ENCODE results near the gene ZBTB20.
A peak's percentile ranks its signal among the peaks of the same experiment; 100 is the strongest.

ZBTB20 gene

GRCh38 chr3:114558271-114558670 lies 588.8 kb downstream of the ZBTB20 start:
- no peak for DNase-seq

GRCh38 chr3:114557791-114558190 lies 589.3 kb downstream of the ZBTB20 start:
- no peak for DNase-seq

- no peak for DNase-seq
These were observed 590.4 kb downstream of the ZBTB20 start for GRCh38 chr3:114556657-114557213.

DNA sequence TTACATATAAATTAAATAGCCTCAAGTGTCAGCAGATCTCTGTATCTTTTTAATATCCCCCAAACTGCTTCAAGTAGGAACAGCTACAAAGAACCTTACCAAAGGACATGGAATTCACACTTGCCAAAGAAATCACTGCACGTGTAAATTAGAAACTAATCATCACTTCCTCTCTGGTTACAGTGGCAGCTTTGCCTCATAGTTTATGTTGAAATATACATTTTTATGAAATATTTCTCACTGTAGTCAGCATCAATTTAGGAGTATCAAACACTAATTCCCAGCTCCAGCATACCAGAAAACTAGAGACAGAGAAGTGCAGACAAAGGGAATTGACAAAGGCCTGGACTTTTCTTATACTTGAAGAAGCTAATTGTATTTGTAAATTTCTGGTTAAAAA lies 592.4 kb downstream of the ZBTB20 start:
- no peak for DNase-seq

- DNase-seq = no peak
These were observed 593.0 kb downstream of the ZBTB20 start for GRCh38 chr3:114553949-114554593.

- no peak for DNase-seq
These were observed 594.6 kb downstream of the ZBTB20 start for GRCh38 chr3:114552527-114552812.

DNA sequence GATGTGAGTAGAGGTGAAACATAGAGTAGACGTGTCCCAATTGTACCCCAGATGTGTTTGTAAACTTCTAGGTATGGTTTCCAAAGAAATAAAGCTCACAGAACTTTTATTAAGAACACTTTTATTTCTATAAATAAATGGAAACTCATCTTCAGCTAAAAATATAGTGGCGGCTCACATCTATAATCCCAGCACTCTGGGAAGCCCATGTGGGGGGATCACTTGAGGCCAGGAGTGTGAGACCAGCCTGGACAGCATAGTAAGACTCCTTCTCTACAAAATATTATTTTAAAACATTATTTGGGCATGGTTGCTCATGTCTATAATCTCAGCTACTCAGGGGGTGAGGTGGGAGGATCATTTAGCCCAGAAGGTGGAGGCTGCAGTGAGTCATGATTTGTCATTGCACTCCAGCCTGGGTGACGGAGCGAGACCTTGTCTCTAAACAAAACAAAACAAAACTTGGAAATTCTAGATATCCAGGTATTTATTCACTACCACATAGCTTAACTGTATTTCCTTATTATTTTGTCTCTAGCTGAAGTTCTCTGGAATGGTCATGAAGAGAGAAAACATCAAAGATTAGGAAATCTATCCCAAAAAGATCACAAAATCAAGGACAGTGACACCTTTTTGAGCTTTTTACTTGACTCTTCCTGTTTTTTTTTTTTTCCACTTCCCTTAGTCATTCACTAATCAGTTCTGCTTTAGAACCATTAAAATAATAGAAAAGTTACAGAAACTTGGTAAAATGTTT lies 595.1 kb downstream of the ZBTB20 start:
- DNase-seq = no peak

DNA sequence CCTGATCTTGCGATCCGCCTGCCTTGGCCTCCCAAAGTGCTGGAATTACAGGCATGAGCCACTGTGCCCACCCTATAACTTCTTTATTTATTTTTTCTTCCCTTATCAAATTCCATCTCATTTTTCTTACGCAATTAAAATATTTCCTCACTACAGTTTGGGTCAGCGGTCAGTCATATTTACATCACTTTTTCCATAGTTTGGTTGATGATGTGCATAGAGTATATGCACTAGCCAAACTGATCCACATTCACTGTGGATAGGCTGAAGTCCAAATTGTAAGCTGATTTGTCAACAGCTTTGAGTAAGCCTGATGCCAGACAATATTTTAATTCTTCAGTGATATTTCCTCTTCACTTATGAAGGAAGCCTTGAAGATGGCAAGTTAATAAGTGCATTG lies 596.9 kb downstream of the ZBTB20 start:
- DNase-seq = no peak

DNA sequence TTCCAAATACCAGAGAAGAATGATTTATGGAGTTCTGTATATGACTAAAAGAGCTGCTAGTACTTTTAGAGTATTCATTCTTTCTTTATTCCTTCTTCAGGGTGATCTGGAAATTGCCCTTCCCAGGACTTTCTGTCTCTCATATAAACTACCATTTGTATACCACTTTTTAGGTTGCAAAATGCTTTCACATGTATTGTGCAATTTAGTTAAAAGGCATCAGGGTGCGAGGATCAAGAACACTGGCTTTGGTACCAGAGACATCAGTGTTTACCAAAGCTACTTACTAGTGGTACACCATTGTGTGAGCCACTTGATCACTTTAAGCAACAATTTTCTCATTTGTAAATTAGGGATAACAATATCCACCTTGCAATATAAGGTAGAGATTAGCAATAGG lies 601.9 kb downstream of the ZBTB20 start:
- no peak for DNase-seq

- no peak for DNase-seq
These were observed 604.7 kb downstream of the ZBTB20 start for GRCh38 chr3:114542359-114542758.

GRCh38 chr3:114539525-114539924 lies 607.6 kb downstream of the ZBTB20 start:
- DNase-seq = no peak

DNA sequence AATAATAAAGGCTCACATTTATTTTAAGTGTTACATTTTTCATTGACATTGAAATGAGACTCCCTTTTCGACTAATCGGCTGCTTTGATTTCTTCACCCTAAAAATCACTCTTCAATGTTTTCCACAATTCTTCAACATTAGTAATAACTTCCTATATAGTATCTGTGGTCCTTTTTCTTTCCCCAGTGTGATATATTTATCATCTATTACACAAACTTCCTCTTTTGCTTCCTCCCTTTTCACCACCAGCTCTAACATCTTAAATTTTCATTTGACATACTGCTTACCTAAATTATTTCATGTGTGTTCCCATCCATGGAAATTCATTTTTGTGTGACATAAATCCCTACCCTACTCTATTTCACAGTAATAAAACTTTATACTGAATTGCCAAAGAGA lies 608.9 kb downstream of the ZBTB20 start:
- no peak for DNase-seq

- no peak for DNase-seq
These were observed 618.6 kb downstream of the ZBTB20 start for GRCh38 chr3:114528517-114528916.

- DNase-seq = no peak
These were observed 619.9 kb downstream of the ZBTB20 start for GRCh38 chr3:114527036-114527644.

GRCh38 chr3:114525278-114525677 lies 621.8 kb downstream of the ZBTB20 start:
- DNase-seq = no peak

GRCh38 chr3:114519415-114519814 lies 627.7 kb downstream of the ZBTB20 start:
- peak; percentile 18 for DNase-seq

DNA sequence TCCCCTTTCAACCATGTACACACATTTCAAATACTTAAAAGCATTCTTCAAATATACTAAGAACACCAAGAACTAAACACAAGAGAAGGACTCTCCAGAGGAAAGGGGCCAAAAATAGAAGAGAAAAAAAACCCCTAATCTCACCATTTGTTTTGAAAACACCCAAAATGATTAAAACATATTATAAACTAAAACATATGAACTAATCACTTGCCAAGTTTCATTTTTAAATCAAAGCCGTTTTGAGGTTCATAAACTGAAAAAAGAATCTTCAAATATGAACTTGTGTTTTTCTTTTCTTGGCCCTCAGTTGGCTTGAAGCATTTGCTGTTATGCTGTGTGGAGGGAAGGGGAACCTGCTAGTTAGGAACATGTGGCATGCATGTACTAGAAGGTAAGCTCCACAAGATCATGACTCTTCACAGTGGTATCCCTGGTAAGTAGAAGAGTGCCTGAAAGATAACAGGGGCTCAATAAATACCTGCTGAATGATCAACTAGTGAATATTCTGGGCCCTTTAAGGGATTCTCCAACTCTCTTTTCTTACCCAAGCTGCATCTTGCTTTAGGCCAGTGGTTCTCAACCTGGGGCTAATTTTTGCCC lies 628.8 kb downstream of the ZBTB20 start:
- no peak for DNase-seq

- no peak for DNase-seq
These were observed 636.9 kb downstream of the ZBTB20 start for GRCh38 chr3:114510201-114510600.

GRCh38 chr3:114509756-114510155 lies 637.3 kb downstream of the ZBTB20 start:
- DNase-seq = no peak

GRCh38 chr3:114508976-114509375 lies 638.1 kb downstream of the ZBTB20 start:
- DNase-seq = no peak

GRCh38 chr3:114508208-114508607 lies 638.9 kb downstream of the ZBTB20 start:
- no peak for DNase-seq

DNA sequence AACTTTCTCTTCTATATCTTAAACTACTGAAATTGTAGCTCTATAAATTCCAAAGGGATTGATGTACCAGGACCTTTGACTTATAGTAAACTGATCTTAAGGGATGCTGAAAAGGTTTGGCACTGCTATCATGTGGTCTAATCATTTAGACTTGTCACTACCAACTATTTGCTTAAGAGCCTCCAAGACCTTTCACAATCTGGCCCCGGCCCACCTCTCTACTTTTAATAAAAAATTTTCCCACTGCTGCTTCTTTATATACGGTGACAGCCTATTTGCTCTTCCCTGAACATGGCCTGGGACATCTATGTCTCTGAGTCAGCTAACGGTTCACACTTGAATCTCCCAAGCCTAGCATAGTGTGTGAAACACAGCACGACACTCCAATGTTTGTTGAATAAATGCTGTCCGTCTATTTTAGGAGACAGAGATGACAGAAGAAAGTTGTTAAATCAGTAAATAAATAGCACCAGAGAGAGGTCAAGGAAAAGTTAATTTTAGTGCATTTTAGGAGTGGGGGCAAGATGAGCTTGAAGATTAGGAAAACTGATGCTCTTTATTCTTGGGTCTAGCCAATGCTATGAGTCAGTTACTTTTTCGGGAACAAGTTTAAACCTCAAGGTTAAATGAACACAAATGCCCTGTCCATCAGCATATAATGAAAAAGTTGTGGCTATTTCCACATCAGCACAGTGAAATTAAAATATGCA lies 640.3 kb downstream of the ZBTB20 start:
- DNase-seq = no peak

Data from right hindlimb (tissue), 1 donor.